ENCODE measurements around the gene TBC1D5.

The TBC1D5 gene

DNA sequence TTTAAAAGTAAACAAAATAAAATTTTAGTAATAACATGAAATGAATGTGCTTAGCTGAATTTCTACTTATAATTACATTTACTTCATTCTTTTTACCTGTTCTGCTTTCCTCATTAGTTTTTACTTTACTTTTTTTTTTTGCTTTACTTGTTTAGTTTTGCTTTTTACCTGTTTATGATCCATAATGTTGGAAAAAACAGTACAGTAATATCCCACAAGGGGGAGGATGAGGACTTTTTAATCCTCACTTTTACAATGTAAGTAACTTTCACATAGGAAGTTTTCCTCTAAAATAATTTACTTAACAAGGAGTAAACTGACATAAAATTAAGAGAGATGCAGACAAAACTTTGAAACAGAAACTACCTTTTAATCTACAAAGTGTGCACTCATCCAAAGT is 268.7 kb downstream of the TBC1D5 start:
- Histone ChIP-seq H4K20me1 (ENCODE audit: insufficient read depth) (no peaks in the 10 kb centered on the region), H3K27ac (no peak overlapping the region), H3K36me3 (ENCODE audit: insufficient read depth) (no peaks in the 10 kb centered on the region), H2AFZ (ENCODE audit: low read depth) (no peak overlapping the region), H3K9ac (no peak overlapping the region), H3K79me2 (ENCODE audit: insufficient read depth, low read depth) (no peaks in the 10 kb centered on the region), H3K4me2 (no peak overlapping the region), H3K27me3 (ENCODE audit: insufficient read depth, low read depth) (no peaks in the 10 kb centered on the region), H3K4me3 (IDR thresholded peaks at IDR 0.05; ENCODE audit: insufficient read depth, low read depth, low read length) (no peak overlapping the region), H3K4me1 (ENCODE audit: low read depth, poor library complexity, severe bottlenecking) (no peaks in the 10 kb centered on the region)
- TF ChIP-seq, protein P1, sequence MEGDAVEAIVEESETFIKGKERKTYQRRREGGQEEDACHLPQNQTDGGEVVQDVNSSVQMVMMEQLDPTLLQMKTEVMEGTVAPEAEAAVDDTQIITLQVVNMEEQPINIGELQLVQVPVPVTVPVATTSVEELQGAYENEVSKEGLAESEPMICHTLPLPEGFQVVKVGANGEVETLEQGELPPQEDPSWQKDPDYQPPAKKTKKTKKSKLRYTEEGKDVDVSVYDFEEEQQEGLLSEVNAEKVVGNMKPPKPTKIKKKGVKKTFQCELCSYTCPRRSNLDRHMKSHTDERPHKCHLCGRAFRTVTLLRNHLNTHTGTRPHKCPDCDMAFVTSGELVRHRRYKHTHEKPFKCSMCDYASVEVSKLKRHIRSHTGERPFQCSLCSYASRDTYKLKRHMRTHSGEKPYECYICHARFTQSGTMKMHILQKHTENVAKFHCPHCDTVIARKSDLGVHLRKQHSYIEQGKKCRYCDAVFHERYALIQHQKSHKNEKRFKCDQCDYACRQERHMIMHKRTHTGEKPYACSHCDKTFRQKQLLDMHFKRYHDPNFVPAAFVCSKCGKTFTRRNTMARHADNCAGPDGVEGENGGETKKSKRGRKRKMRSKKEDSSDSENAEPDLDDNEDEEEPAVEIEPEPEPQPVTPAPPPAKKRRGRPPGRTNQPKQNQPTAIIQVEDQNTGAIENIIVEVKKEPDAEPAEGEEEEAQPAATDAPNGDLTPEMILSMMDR (conservative IDR thresholded peaks at IDR 0.05; ENCODE audit: low read depth, low read length), result no peak

GRCh38 chr3:17469954-17470353 is 272.5 kb downstream of the TBC1D5 start:
- Histone ChIP-seq H3K4me3 (IDR thresholded peaks at IDR 0.05; ENCODE audit: insufficient read depth, low read depth, low read length) (no peak overlapping the region), H3K4me1 (ENCODE audit: low read depth, poor library complexity, severe bottlenecking) (no peaks in the 10 kb centered on the region), H3K27me3 (ENCODE audit: insufficient read depth, low read depth) (no peaks in the 10 kb centered on the region), H3K27ac (no peak overlapping the region), H3K79me2 (ENCODE audit: insufficient read depth, low read depth) (no peaks in the 10 kb centered on the region), H3K36me3 (ENCODE audit: insufficient read depth) (no peaks in the 10 kb centered on the region), H3K4me2 (no peak overlapping the region), H2AFZ (ENCODE audit: low read depth) (no peak overlapping the region), H3K9ac (no peak overlapping the region), H4K20me1 (ENCODE audit: insufficient read depth) (no peaks in the 10 kb centered on the region)
- TF ChIP-seq, protein P1 (conservative IDR thresholded peaks at IDR 0.05; ENCODE audit: low read depth, low read length), result no peak

DNA sequence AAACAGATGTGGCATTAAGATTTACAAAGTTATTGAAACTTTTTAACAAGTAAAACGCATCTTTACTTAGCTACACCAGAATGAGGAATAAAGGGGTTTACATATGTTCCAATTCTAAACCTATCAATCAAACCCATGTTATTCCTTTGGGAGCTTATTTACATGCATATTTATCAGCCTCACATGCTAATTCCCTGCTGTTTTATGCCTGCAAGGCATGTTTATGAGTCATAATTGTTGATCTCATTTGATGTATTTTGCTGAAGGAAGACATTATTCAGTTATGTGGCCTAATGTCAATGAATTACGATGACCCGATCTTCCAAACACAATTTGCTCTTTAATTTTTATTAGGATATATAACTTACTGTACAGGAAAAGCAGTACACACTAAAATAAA is 272.9 kb downstream of the TBC1D5 start:
- H3K36me3 ChIP-seq (ENCODE audit: insufficient read depth), result no peaks in the 10 kb centered on the region
- H3K9ac ChIP-seq, result no peak overlapping the region
- H3K4me2 ChIP-seq, result no peak overlapping the region
- TF ChIP-seq, protein P1 (conservative IDR thresholded peaks at IDR 0.05; ENCODE audit: low read depth, low read length), result no peak
- H3K79me2 ChIP-seq (ENCODE audit: insufficient read depth, low read depth), result no peaks in the 10 kb centered on the region
- no peaks in the 10 kb centered on the region for H3K27me3 ChIP-seq (ENCODE audit: insufficient read depth, low read depth)
- H3K4me3 ChIP-seq (IDR thresholded peaks at IDR 0.05; ENCODE audit: insufficient read depth, low read depth, low read length), result no peak overlapping the region
- no peak overlapping the region for H3K27ac ChIP-seq
- H4K20me1 ChIP-seq (ENCODE audit: insufficient read depth), result no peaks in the 10 kb centered on the region
- H3K4me1 ChIP-seq (ENCODE audit: low read depth, poor library complexity, severe bottlenecking), result no peaks in the 10 kb centered on the region
- no peak overlapping the region for H2AFZ ChIP-seq (ENCODE audit: low read depth)

DNA sequence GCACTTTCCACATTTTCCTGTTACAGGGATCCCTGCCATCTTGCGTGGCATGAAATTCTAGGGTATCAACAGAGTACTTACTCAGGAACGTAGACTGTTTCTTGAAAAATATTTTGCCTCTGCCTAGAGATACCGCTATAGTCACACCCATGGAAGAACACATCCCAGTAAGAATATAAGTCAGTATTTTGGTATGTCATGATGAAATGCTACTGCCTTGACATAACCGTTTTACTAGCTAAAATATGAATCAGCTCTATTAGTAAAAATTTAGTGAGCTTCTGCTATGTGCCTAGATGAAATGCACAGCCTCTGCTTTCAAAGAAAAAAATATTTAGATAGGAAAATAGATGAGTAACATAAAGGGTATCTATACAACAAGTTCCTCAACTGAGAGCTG is 276.4 kb downstream of the TBC1D5 start:
- Histone ChIP-seq H3K79me2 (ENCODE audit: insufficient read depth, low read depth) (no peaks in the 10 kb centered on the region), H3K4me3 (IDR thresholded peaks at IDR 0.05; ENCODE audit: insufficient read depth, low read depth, low read length) (no peak overlapping the region), H4K20me1 (ENCODE audit: insufficient read depth) (no peaks in the 10 kb centered on the region), H3K9ac (no peak overlapping the region), H3K27me3 (ENCODE audit: insufficient read depth, low read depth) (no peaks in the 10 kb centered on the region), H3K4me1 (ENCODE audit: low read depth, poor library complexity, severe bottlenecking) (no peaks in the 10 kb centered on the region), H2AFZ (ENCODE audit: low read depth) (no peak overlapping the region), H3K27ac (no peak overlapping the region), H3K4me2 (no peak overlapping the region), H3K36me3 (ENCODE audit: insufficient read depth) (no peaks in the 10 kb centered on the region)
- TF ChIP-seq, protein P1 (conservative IDR thresholded peaks at IDR 0.05; ENCODE audit: low read depth, low read length), result no peak
